Breast epithelium (tissue), 3 donors: ENCODE data around the gene TSPAN17.

Experiments used
- POLR2AphosphoS5 ChIP-seq, 3 donors: sonication (generic); formaldehyde crosslinking; IDR thresholded peaks; one replicate each; pipeline ENCODE4 v1.6.1; 2017; ENCODE audit warnings: antibody characterized with exemption in 3 of 3
- TF ChIP-seq, protein P1 (sequence below), 3 donors: fragments of 450-650 bp; IDR thresholded peaks; one replicate each; pipeline ENCODE4 v1.5.1; 2016 to 2017; ENCODE audit warnings: antibody characterized with exemption in 3 of 3, mild to moderate bottlenecking in 3 of 3, moderate library complexity in 3 of 3

DNA sequence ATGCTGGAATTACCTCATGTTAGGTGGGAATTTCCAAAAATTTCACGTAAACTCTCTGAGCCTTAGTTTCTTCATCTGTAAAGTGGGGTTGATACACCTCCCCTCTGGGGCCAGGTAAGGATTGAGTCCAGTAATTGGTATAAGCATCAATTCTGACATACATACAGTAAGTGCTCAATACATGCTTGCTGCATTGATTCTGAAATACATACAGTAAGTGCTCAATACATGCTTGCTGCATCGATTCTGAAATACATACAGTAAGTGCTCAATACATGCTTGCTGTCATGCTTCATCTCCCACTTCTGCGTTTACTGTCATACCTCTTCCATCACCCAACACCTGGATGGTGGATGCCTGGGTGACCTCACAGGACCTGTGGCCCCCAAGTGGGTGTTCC, 57.1 kb downstream of the TSPAN17 start:
- TF ChIP-seq, protein P1, sequence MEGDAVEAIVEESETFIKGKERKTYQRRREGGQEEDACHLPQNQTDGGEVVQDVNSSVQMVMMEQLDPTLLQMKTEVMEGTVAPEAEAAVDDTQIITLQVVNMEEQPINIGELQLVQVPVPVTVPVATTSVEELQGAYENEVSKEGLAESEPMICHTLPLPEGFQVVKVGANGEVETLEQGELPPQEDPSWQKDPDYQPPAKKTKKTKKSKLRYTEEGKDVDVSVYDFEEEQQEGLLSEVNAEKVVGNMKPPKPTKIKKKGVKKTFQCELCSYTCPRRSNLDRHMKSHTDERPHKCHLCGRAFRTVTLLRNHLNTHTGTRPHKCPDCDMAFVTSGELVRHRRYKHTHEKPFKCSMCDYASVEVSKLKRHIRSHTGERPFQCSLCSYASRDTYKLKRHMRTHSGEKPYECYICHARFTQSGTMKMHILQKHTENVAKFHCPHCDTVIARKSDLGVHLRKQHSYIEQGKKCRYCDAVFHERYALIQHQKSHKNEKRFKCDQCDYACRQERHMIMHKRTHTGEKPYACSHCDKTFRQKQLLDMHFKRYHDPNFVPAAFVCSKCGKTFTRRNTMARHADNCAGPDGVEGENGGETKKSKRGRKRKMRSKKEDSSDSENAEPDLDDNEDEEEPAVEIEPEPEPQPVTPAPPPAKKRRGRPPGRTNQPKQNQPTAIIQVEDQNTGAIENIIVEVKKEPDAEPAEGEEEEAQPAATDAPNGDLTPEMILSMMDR (IDR thresholded peaks at IDR 0.05): no peak
- TF ChIP-seq POLR2AphosphoS5 (IDR thresholded peaks at IDR 0.05): no peak
